Osteoblast (primary cell): ENCODE measurements around the gene CDX1. TPM values are rescaled to one million over a fixed set of nuclear protein-coding genes. Genes with fewer than 3 reads are reported as not detected.

ENCODE experiments used
- DNase-seq: peaks from one replicate; pipeline ENCODE4 v3.0.0; 2011; ENCODE audit warnings: low spot score, mixed read lengths; ENCODE audit not compliant: insufficient read length; ENCODE audit errors: missing footprints
- H2AFZ ChIP-seq: 2 replicates; pipeline ENCODE4 v1.6.0; 2011; ENCODE audit warnings: mild to moderate bottlenecking, low read length
- H3K27ac ChIP-seq: 2 replicates; pipeline ENCODE4 v1.5.1; 2011; ENCODE audit warnings: mild to moderate bottlenecking, low read depth, low read length, moderate library complexity
- H3K27me3 ChIP-seq: 2 replicates; pipeline ENCODE4 v1.6.0; 2012; ENCODE audit warnings: mild to moderate bottlenecking, control low read depth, inconsistent platforms, low read length, moderate library complexity; ENCODE audit not compliant: insufficient read depth
- H3K36me3 ChIP-seq: 2 replicates; pipeline ENCODE4 v1.5.1; 2011; ENCODE audit warnings: mild to moderate bottlenecking, low read length, control low read depth, moderate library complexity; ENCODE audit not compliant: insufficient read depth
- H3K4me1 ChIP-seq: 2 replicates; pipeline ENCODE4 v1.5.1; 2011; ENCODE audit warnings: mild to moderate bottlenecking, low read length, control low read depth, moderate library complexity; ENCODE audit not compliant: insufficient read depth
- H3K4me2 ChIP-seq: 2 replicates; pipeline ENCODE4 v1.6.0; 2011; ENCODE audit warnings: mild to moderate bottlenecking, low read length; ENCODE audit not compliant: insufficient read depth
- H3K4me3 ChIP-seq: fragments of 200-600 bp; sonication (generic); 3 replicates; pipeline ENCODE4 v1.5.1; 2012; ENCODE audit warnings: mild to moderate bottlenecking, low read length, inconsistent platforms; ENCODE audit not compliant: insufficient read depth
- H3K79me2 ChIP-seq: 2 replicates; pipeline ENCODE4 v1.6.0; 2012; ENCODE audit warnings: mild to moderate bottlenecking, low read length, control low read depth, inconsistent platforms; ENCODE audit not compliant: insufficient read depth
- H3K9me3 ChIP-seq: 2 replicates; pipeline ENCODE4 v1.5.1; 2011; ENCODE audit warnings: low read depth, low read length, control low read depth
- H4K20me1 ChIP-seq: 2 replicates; pipeline ENCODE4 v1.6.0; 2012; ENCODE audit warnings: mild to moderate bottlenecking, low read length, control low read depth; ENCODE audit not compliant: insufficient read depth
- CTCF ChIP-seq: IDR thresholded peaks from 2 replicates; pipeline ENCODE4 v1.5.1; 2011; ENCODE audit warnings: mild to moderate bottlenecking, low read depth, low read length, moderate library complexity; ENCODE audit errors: extremely low read depth
- total RNA-seq: library from RNA; depleted of rRNA; stranded (reverse); fragments of >200 nt; gene quantifications from 2 replicates; pipeline ENCODE4 v1.2.3, GENCODE V29; 2012

CDX1 gene
- total RNA-seq, 1 donor = 0.36 TPM

- Histone ChIP-seq H3K4me2 (no peak overlapping the region), H3K27me3 (peaks cover 52% of the 10 kb centered on the region), H3K4me3 (no peak overlapping the region), H3K4me1 (no peaks in the 10 kb centered on the region), H3K36me3 (no peaks in the 10 kb centered on the region), H3K79me2 (no peaks in the 10 kb centered on the region), H4K20me1 (no peaks in the 10 kb centered on the region), H3K27ac (no peak overlapping the region), H3K9me3 (no peaks in the 10 kb centered on the region), H2AFZ (no peak overlapping the region)
- TF ChIP-seq CTCF = no peak
- no peak for DNase-seq
These were observed 21.7 kb downstream of the CDX1 start for GRCh38 chr5:150188146-150188842.

GRCh38 chr5:150189326-150189725, 22.7 kb downstream of the CDX1 start:
- no peaks in the 10 kb centered on the region for H3K79me2 ChIP-seq
- no peak for DNase-seq
- no peaks in the 10 kb centered on the region for H3K9me3 ChIP-seq
- no peak overlapping the region for H3K4me2 ChIP-seq
- H3K36me3 ChIP-seq = no peaks in the 10 kb centered on the region
- no peak overlapping the region for H3K4me3 ChIP-seq
- no peak overlapping the region for H3K27ac ChIP-seq
- TF ChIP-seq CTCF = no peak
- H4K20me1 ChIP-seq = no peaks in the 10 kb centered on the region
- no peak overlapping the region for H2AFZ ChIP-seq
- peaks cover 52% of the 10 kb centered on the region for H3K27me3 ChIP-seq
- H3K4me1 ChIP-seq = no peaks in the 10 kb centered on the region

- no peak within 1 kb of the TSS for H3K27ac ChIP-seq
- H3K4me3 ChIP-seq = no peak within 1 kb of the TSS
- H3K79me2 ChIP-seq = no peaks in the 10 kb centered on the region
- no peaks in the 10 kb centered on the region for H3K36me3 ChIP-seq
- H4K20me1 ChIP-seq = no peaks in the 10 kb centered on the region
- H3K4me2 ChIP-seq = no peak within 1 kb of the TSS
- no peaks in the 10 kb centered on the region for H3K4me1 ChIP-seq
- no peak for DNase-seq
- no peak within 1 kb of the TSS for H2AFZ ChIP-seq
- no peak for TF ChIP-seq CTCF
- peaks cover 52% of the 10 kb centered on the region for H3K27me3 ChIP-seq
- H3K9me3 ChIP-seq = no peaks in the 10 kb centered on the region
These were observed 23.3 kb downstream of the CDX1 start, which contains the start of gene SLC6A7 for GRCh38 chr5:150189728-150190502. SLC6A7 (plus strand) TSS chr5:150190062; CDS start chr5:150190328, 266 bp downstream.

GRCh38 chr5:150190503-150190979, 24.0 kb downstream of the CDX1 start:
- no peak overlapping the region for H3K4me2 ChIP-seq
- no peaks in the 10 kb centered on the region for H3K36me3 ChIP-seq
- peaks cover 52% of the 10 kb centered on the region for H3K27me3 ChIP-seq
- no peak overlapping the region for H2AFZ ChIP-seq
- no peaks in the 10 kb centered on the region for H3K79me2 ChIP-seq
- H4K20me1 ChIP-seq = no peaks in the 10 kb centered on the region
- H3K4me1 ChIP-seq = no peaks in the 10 kb centered on the region
- H3K4me3 ChIP-seq = no peak overlapping the region
- H3K9me3 ChIP-seq = no peaks in the 10 kb centered on the region
- DNase-seq = no peak
- no peak overlapping the region for H3K27ac ChIP-seq
- no peak for TF ChIP-seq CTCF
